CD4-positive, alpha-beta T cell treated with Interleukin-21 for 1 hour (primary cell): Measurements from ENCODE around the gene ZNF536.
"Not testable (repeated sequence)": the region's sequence is repeated elsewhere in the genome, so short reads cannot be mapped to it uniquely, and the experiment has no call there.

Experiments
- DNase-seq: peaks from one replicate; pipeline ENCODE4 v3.0.0-alpha.2; 2020

Gene ZNF536

DNA sequence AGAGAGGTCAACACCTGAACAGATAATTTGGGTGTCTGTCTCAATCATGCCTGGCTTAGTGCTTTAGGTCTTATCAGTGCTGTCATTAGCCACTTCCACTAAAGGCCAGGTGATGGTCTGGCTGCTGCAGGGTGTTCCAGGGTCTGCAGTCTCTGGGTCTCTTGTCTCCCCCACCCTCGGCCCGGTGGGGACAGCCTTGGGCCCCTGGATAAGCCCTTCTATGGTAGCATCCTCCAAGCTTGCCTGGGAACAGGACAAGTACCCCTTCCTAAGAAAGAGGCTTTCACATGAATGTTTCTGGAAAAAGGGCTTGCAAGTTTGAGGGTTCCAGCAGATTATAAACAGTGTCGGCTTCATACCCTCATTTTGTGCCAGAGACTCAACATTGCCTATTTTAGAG, 29.3 kb upstream of the ZNF536 start:
- DNase-seq = no peak

GRCh38 chr19:30344446-30345425, 27.4 kb upstream of the ZNF536 start:
- no peak for DNase-seq

GRCh38 chr19:30345686-30346085, 26.5 kb upstream of the ZNF536 start:
- DNase-seq = no peak

DNA sequence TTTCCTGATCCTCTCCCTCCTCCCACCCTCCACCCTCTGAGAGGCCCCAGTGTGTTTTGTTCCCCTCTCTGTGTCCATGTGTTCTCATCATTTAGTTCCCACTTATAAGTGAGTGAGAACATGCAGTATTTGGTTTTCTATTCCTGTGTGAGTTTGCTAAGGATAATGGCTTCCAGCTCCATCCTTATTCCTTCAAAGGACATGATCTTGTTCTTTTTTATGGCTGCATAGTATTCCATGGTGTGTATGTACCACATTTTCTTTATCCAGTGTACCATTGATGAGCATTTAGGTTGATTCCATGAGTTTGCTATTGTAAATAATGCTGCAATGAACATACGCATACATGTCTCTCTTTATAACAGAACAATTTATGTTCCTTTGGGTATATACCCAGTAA, 25.7 kb upstream of the ZNF536 start:
- DNase-seq = not testable (repeated sequence)

DNA sequence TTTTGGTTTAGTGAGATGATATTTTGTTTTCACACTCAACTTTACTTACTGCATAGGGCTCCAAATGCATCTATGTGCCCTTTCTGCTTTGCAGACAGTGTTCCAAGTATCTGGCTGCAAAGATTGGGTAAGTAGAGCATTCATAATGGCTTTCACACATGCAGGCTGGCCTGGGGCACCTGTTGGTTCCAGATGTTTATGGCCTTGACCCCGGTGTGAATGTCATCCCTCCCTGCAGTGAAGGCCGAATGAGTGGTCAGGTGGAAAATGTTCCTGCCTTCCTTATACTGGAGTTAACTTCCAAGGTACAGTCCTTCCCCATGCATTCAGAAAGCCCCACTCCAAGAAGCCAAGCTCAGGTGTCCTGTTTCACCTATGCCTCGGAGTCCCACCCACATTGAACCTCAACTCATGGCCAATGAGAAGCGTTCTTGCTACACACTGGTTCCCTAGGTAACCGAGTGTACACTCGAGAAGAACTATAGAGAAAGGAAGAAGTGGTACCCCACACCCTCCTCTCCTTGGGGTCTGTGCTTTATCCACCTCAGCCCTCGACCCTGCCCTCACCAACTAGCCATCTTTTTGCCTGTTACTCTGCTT, 23.0 kb upstream of the ZNF536 start:
- DNase-seq = no peak

DNA sequence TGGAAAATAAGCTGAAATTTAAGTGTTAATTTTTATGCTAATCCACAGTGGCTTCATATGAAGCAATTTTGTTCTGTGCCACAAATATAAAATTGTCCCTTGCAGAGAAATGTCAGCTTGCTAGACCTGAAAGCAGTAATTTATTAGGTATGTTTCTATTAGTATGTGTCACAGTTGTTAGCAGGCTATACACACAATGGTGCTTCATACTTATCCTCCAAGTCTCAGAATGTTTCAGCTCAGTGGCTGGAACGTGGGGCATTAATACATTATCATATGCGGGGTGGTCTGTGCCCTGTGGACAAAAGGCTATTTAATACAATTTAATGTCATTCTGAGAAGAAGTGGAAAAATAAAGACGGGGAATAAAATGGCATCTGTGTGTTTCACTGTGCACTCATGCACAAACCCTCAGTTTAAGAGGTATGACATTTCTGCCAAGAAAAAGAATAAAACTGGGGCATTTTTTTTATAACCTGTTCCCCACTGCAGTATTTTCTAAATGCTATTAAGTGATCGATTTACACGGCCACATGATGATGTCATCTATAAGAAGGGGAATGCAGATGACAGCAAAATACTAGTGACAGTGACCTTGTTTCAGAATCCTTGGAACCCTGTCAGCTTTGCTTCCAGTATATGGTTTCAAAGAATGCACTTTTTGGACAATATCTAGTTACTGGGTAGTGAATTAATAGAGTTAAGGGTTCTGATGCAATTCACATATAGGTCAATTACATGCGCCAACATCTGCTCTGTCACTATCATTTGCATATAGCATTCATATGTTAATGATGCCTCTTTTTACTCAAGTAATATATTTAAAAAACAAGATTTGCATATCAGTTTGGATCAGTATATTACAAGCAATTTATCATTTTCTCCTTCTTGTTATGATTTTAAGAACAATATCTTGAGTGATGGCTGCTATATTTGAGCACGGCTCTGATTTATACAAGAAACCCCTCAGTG, 21.2 kb upstream of the ZNF536 start:
- DNase-seq = no peak

DNA sequence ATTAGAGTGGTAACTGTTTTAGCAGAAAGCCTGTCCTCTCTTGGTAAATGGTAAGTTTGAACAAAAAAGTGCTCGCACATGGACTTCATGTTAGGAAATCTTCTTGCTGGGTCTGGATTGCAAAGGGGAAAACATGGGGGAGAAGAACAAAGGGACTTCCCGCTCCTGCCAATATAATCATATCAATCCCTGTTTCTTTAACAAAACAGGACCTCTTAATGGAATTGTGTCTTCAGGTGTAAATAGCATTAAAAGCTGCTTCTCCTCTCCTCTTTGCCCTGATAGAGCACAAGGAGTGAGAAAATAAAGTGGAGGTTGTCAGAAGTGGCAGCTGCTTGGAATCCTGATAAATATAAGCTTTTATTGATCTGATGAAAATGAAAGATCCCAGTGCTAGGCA, 20.4 kb upstream of the ZNF536 start:
- no peak for DNase-seq

GRCh38 chr19:30353394-30353945, 18.7 kb upstream of the ZNF536 start:
- no peak for DNase-seq

- DNase-seq = no peak
Observed at GRCh38 chr19:30355586-30355985, 16.6 kb upstream of the ZNF536 start.

GRCh38 chr19:30356951-30357579, 15.1 kb upstream of the ZNF536 start:
- no peak for DNase-seq

DNA sequence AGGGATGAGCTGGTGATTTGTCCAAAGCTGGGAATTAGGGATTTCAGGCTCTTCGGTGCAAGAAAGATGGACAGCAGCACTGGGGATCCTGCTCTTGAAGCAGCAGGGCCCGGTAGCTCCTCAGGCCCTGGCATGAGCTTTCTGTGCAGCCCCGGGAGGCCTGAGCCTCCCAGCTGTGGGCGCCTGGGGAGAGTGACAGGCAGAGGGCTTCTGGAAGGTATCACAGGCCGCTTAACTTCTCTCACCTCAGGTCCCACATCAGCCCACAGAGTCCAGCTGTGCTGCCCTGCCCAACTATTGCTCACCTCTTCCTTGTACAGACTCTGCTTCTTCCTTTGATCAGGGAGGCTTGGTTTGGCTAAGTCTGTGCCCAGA, 14.6 kb upstream of the ZNF536 start:
- DNase-seq = no peak

DNA sequence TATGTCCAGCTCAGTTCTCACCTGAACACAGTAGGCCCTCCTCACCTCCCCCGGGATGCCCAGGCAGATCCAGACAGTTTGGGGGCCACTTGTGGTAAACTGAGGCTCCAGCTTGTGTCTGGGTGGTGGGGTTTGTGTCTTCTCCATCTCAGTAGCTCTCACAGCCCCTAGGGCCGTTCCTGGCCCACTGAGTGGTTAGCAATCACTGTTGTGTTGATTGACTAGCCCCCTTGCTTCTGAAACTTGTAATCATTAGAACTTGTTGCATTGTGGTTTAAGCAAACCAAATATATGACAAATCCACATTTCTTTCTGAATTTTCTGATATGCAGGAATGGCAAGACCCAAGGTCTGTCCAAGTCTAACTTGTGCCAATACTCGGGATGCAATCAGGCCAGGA, 13.9 kb upstream of the ZNF536 start:
- no peak for DNase-seq

- DNase-seq = no peak
Observed at GRCh38 chr19:30358821-30359580, 13.2 kb upstream of the ZNF536 start.

DNA sequence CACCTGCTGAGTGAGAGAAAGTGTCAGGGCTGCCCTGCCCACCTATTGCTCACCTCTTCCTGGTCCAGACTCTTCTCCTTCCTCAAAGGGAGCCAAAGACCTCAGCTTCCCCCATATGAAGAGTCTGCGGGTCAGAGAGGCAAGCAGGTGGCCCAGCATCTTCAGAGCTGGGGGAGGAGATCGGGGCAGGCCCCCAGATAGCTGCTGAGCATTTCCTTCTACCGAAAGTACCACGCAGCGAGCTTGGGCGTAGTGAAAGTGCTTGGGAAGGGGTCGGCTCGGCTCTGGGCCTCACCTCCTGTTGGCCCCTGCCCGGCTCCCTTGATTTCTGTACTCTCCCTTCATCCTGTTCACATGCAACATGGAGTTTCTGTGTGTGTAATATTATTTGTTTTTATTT, 12.2 kb upstream of the ZNF536 start:
- no peak for DNase-seq

DNA sequence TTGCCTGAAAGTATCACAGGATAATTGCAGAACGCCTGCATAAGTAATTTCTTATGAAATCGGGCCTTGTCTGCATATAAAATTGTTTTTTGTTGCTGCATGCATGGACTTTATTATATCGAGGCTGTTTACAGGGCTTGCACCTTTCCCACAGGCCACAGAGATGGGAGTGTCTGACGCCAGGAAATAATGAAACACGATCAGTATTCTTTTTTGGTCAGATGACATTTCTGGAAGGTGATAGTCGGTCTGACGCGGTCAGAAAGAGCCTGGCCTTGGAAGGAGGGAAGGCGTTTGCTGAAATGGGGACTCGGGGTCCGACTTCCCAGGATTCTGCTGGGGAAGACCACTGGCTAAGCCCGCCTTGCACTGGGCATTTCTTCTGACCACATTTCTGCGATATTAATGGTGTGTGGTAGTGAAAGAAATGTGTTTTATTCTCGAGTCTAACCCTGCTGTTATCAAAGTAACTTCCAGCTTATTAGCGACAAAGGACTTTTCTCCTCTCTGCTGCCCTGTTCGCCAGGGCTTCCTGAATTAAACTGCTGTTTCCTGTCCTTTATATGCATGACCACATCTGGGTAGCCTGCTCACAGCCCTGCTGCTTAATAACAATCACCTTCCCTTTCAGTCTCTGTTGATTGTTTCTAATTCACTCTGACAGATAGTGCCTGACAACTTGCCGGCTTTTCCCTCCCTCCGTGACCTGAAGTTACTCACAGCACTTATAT, 11.6 kb upstream of the ZNF536 start:
- DNase-seq = no peak

DNA sequence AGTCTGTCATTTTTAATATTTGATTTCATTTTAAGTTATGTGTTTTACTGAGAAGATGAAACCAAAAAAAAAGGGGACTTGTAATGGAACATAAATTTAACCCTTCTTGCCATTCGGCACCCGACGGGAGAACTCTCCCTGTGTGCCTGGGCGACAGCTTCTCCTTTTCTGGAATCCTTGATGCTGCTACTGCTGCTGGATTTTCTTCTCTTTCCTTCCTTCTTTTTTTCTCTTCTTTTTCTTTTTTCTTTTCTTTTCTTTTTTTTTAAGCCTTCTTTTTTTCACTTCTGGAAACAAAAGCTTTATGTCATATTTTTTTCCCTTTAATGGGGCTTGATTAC, 11.1 kb upstream of the ZNF536 start:
- DNase-seq = no peak

GRCh38 chr19:30361721-30362120, 10.5 kb upstream of the ZNF536 start:
- DNase-seq = no peak

DNA sequence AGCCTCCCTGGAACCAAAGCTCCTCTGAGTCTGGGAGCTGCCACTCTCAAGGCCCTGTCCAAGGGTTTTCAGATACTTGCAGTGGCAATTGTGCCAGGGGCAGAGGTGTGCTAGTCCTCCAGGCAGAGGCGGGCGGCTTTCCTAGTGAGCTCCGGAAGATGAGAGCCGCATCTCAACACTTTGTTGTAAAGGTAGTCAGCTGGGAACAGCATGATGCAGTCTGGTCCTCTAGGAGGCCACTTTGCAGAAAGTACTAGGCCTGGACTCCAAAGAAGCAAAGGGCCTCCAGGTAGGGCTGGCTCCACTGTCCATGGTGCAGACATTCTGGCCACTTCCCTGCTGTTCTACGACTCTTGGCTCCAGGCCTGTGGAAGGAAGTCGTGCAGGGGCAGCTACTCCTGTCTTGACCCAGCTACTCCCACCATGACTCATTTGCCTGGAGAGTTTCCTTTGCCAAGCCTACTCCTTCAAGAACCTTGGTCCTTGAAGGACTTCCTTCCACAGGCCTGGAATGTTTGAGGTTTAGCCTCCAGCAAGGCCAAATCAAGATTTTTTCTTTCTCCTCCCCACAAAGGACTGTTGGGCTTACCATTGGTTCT, 9.9 kb upstream of the ZNF536 start:
- DNase-seq = no peak

DNA sequence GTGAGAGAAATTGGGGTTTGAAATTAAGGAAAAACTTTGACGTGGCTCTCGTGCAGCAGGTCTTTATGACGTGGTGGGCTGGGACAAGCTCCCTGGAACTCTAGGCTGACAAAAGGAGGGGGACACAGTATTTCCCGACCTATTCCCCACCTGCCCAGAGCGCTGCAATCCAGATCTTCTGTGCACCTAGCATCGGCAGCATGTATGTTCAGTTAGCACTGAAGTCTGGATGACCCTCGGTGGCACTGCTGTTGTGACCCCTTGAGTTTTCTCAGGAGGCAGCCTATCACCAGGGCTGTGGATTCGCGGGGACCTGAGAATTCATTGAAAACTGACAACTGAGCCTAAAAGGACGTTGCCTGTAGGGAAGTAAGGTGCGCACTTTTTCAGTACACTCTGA, 9.1 kb upstream of the ZNF536 start:
- no peak for DNase-seq
